Chondrocyte (in vitro differentiated cells): ENCODE data around the gene KCNQ5. TPM values are rescaled to one million over a fixed set of nuclear protein-coding genes. Genes with fewer than 3 reads are reported as not detected.

ENCODE experiments used
- DNase-seq: peaks from one replicate; pipeline ENCODE4 v3.0.0; 2021; ENCODE audit warnings: mixed read lengths, low spot score
- H3K27ac Mint-ChIP-seq: one replicate; pipeline ENCODE4 v1.8.0; 2021; ENCODE audit warnings: mild to moderate bottlenecking, moderate library complexity, mixed read lengths; ENCODE audit not compliant: unreplicated experiment
- H3K27me3 Mint-ChIP-seq: 2 replicates; pipeline ENCODE4 v1.8.0; 2021; ENCODE audit warnings: low read depth, mixed read lengths
- H3K36me3 Mint-ChIP-seq: 2 replicates; pipeline ENCODE4 v1.8.0; 2021; ENCODE audit warnings: low read depth, mixed read lengths
- H3K4me1 Mint-ChIP-seq: 2 replicates; pipeline ENCODE4 v1.8.0; 2021; ENCODE audit warnings: low read depth, mild to moderate bottlenecking, mixed read lengths
- H3K4me3 Mint-ChIP-seq: one replicate; pipeline ENCODE4 v1.8.0; 2021; ENCODE audit warnings: mild to moderate bottlenecking, moderate library complexity, mixed read lengths; ENCODE audit not compliant: unreplicated experiment
- H3K9me3 Mint-ChIP-seq: 2 replicates; pipeline ENCODE4 v1.8.0; 2021; ENCODE audit warnings: low read depth, mixed read lengths
- total RNA-seq: library from RNA; stranded (reverse); gene quantifications from 3 replicates; pipeline ENCODE4 v1.2.1, GENCODE V29; 2021
- TF ChIP-seq, protein P1 (sequence below): fragments of 200-600 bp; sonication (generic); IDR thresholded peaks from 2 replicates; pipeline ENCODE4 v1.5.0; 2021; ENCODE audit warnings: antibody characterized with exemption, mild to moderate bottlenecking, moderate library complexity

KCNQ5 gene
- total RNA-seq, 1 donor from 2014 or later, result 4.1 TPM

DNA sequence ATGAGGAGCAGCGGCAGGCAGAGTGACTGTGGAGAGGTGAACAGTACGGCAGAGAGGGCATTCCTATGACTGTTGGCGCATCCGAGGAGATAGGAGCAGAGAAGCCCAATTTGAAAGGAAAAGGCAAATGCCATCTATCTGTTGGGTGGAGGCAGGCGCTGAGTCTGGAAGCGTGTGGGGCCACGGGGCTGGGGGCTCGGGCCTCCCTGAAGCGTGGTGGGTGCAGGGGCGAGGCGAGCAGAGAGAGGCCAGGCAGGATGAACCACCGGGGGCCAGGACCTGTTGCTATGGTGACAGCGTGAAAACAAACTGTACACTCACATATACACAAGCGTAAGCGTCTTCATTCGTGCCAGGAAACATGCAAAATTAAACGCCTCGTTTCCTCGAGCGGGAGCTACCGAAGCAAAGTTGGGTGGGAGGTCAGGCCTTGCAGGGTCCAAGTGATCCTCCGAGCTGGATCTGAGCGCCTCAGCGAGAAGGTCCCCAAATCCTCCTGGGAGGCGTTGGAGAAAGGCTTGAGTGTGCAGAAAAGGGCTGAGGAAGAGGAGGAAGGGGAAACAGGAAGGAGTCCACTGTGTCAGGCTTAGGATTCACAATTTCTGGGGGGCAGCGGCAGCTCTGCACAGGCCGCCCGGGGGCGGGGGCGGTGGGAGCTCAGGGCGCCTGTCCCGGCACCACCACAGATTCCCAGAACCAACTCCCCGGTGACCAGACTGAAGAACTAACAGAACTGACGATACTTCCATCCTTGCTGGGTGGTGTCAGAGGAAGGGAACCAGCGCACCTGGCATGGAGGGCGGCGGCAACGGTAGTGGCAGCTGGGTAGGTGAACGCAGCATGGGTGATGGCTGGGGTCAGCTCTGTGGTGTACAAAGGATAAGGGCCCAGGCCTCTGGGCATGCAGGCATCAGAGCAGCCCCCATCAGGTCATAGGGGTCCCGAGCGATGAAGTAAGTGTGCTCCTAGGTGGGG is 535.2 kb downstream of the KCNQ5 start:
- Mint-ChIP-seq H3K4me1 (no peaks in the 10 kb centered on the region), H3K27ac (no peak overlapping the region)

GRCh38 chr6:73157870-73158269 is 536.0 kb downstream of the KCNQ5 start:
- DNase-seq, result peak; percentile 75
- no peak overlapping the region for H3K27ac Mint-ChIP-seq
- H3K4me1 Mint-ChIP-seq, result no peaks in the 10 kb centered on the region
- TF ChIP-seq, protein P1, sequence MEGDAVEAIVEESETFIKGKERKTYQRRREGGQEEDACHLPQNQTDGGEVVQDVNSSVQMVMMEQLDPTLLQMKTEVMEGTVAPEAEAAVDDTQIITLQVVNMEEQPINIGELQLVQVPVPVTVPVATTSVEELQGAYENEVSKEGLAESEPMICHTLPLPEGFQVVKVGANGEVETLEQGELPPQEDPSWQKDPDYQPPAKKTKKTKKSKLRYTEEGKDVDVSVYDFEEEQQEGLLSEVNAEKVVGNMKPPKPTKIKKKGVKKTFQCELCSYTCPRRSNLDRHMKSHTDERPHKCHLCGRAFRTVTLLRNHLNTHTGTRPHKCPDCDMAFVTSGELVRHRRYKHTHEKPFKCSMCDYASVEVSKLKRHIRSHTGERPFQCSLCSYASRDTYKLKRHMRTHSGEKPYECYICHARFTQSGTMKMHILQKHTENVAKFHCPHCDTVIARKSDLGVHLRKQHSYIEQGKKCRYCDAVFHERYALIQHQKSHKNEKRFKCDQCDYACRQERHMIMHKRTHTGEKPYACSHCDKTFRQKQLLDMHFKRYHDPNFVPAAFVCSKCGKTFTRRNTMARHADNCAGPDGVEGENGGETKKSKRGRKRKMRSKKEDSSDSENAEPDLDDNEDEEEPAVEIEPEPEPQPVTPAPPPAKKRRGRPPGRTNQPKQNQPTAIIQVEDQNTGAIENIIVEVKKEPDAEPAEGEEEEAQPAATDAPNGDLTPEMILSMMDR, result no peak
- H3K27me3 Mint-ChIP-seq, result peaks cover 4% of the 10 kb centered on the region
- H3K36me3 Mint-ChIP-seq, result peaks cover 2% of the 10 kb centered on the region
- H3K4me3 Mint-ChIP-seq, result no peak overlapping the region
- H3K9me3 Mint-ChIP-seq, result no peaks in the 10 kb centered on the region

More for the DNA sequence above, 535.2 kb downstream of the KCNQ5 start:
- TF ChIP-seq, protein P1, result no peak
- Mint-ChIP-seq H3K36me3 (peaks cover 2% of the 10 kb centered on the region), H3K4me3 (no peak overlapping the region), H3K9me3 (no peaks in the 10 kb centered on the region), H3K27me3 (peaks cover 4% of the 10 kb centered on the region)
- DNase-seq, result peak; percentile 59

GRCh38 chr6:73169111-73169510 is 547.2 kb downstream of the KCNQ5 start:
- Mint-ChIP-seq H3K27ac (no peak overlapping the region), H3K27me3 (peaks cover 2% of the 10 kb centered on the region), H3K4me1 (no peaks in the 10 kb centered on the region), H3K36me3 (peaks cover 5% of the 10 kb centered on the region), H3K9me3 (no peaks in the 10 kb centered on the region), H3K4me3 (no peak overlapping the region)
- TF ChIP-seq, protein P1, result no peak
- DNase-seq, result no peak

- peaks cover 5% of the 10 kb centered on the region for H3K36me3 Mint-ChIP-seq
- no peaks in the 10 kb centered on the region for H3K4me1 Mint-ChIP-seq
- H3K27me3 Mint-ChIP-seq, result peaks cover 2% of the 10 kb centered on the region
- DNase-seq, result no peak
- H3K9me3 Mint-ChIP-seq, result no peaks in the 10 kb centered on the region
- TF ChIP-seq, protein P1, result no peak
- H3K27ac Mint-ChIP-seq, result no peak overlapping the region
- H3K4me3 Mint-ChIP-seq, result no peak overlapping the region
These were observed 547.8 kb downstream of the KCNQ5 start for GRCh38 chr6:73169633-73170032.

DNA sequence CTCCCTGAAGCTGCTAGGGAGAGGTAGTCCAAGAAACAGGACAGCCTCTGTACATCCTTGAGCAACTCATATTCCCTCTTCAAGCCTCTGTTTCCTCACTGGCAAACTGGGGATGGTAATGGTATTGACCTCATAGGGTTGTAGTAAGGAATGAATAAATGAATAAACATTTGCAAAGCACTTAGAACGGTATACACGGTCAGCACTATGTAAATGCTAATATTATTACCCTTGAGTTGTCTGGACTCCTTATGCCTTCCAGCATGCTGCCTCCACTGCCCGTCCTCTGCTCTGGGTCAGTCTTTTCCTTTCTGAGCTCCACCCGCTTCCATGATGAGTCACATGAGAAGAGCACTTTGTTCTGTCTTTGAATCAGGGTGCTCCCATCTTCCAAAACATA is 552.8 kb downstream of the KCNQ5 start:
- H3K36me3 Mint-ChIP-seq, result no peaks in the 10 kb centered on the region

More for the DNA sequence above, 552.8 kb downstream of the KCNQ5 start:
- Mint-ChIP-seq H3K9me3 (no peaks in the 10 kb centered on the region), H3K4me3 (no peak overlapping the region), H3K4me1 (no peaks in the 10 kb centered on the region), H3K27ac (no peak overlapping the region), H3K27me3 (no peaks in the 10 kb centered on the region)
- TF ChIP-seq, protein P1, result no peak
- DNase-seq, result no peak
